Epidermal melanocyte (primary cell): ENCODE measurements around the gene DDX49.
A peak's percentile ranks its signal among the peaks of the same experiment; 100 is the strongest.
"Not testable (repeated sequence)": the region's sequence is repeated elsewhere in the genome, so short reads cannot be mapped to it uniquely, and the experiment has no call there.

Experiments used
- DNase-seq: peaks from one replicate; pipeline ENCODE4 v3.0.0; 2011; ENCODE audit warnings: low spot score; ENCODE audit not compliant: insufficient read length

DDX49 gene

DNA sequence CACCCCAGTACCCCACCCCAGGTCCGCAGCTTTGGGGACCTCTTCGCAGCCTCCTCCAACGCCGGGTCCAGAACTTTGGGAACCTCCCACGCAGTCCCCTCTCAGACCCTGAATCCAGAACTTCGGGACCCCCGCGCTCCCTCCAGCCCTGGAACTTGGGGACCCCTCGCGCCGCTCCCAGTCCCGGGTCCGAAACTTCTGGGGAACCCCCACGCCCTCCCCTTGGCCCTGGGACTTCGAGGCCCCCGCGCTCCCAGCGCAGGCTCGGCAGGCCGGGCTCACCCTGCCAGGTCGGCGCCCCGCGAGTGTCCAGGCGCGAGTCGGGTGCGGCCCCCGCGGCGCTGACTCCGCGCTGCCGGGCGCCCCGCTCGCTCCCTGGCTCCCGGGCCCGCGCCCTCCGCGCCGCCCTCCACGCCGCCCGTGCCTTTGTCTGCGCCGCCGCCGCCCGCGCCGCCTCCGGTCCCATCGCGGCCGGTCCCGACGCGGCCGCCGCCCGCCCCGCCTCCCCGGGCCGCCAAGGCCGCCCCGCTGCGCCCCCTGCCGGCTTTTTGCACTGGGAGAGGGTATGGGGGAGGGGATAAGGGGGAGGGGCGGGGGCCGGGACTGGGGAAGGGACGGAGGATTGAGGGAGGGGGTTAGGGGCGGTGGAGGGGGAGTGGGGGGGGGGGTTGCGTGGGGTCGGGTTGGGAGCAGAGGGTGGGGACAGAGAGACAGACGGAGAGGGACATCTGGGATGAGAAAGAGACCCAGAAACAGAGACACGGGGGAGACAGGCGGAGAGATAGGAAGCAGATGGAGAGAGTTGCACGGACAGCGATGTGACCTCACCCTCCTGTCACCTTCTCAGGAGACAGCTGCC lies 21.5 kb downstream of the DDX49 start, which contains the start of gene HOMER3:
TSS of gene HOMER3 (minus strand) at position 449 of the 859 bp plus-strand sequence. CDS start 2,235 bp downstream, outside the sequence.
- DNase-seq: peak; percentile 98

DNA sequence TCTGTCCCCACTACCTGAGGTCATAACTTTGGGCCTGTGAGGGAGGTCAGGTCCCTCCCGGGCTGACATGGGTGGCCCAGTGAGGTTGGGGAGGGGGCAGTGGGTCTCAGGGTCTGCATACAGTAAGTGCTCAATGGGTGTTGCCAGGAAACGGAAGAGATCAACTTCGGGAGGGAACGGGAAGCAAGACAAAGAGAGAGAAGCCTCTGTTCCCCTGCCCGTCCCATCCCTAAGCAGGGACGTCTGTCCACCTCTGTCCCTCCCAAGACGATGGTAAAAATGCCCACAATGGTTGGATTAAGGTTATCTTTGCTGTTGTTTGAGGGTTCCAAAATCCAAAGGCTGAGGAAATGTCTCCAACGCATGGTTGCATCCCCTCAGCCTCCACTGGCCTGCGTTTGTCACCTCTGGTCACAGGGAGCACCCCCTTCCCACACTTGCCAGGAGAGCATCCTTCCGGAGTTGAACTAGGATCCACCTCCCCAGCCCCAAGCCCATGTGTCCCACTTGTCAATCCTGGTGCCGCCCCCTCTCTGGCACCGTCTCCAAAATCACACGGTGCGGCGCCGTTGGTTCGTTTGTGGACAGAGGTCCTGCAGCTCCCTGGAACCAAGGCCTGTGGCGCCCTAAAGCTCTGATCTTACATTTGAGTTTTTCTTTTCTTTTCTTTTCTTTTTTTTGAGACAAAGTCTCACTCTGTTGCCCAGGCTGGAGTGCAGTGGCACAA lies 22.3 kb downstream of the DDX49 start:
- DNase-seq: no peak

DNA sequence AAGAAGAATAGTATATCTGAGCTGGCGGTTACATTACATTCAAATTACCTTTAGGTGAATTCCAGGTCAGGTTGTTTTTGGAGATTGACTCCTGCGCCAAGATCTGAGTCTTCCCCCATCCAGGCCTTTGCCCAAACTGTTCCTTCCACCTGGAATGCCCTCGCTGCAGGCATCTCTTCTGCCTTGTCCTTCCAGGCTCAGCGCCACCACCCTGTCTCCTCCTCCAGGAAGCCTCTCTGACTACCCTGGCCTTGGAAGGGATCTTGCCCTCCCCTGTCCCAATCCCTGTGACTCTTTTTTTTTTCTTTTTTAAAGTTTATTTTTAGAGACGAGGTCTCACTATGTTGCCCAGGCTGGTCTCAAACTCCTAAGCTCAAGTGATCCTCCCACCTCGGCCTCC lies 23.2 kb downstream of the DDX49 start:
- DNase-seq: no peak

DNA sequence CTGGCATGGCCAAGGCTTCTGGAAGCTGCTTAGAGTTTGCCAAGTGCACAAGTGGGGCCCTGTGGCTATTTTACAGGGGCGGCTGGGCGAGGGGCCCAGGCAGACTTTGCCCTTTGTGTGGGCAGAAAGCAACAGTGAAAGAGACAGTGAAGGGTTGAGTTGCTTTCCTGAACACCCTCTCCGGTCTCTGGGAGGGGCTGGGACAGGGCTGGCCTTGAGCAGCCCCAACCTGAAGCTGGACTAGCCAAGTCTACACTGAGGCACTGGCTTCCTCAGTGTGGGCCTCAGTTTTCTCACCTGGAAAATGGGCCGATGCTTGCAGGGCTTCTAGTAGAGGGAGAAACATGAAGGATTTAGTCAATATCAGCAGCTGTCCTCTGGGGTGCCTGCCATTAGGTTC lies 23.9 kb downstream of the DDX49 start:
- no peak for DNase-seq

DNA sequence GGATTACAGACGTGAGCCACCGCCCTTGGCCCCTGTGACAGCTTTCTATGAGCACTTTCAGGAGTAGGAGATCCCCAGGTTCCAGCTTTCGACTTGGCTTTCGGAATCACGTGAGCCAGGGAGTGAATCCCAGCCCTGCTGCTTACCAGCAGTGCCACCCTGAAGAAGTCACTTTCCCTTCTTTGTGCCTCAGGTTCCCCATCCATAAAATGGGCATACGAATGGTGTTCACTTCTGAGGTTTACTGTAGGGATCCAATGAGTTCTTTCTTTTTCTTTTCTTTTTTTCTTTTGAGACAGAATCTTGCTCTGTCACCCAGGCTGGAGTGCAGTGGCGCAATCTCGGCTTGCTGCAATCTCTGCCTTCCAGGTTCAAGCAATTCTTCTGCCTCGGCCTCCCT lies 25.8 kb downstream of the DDX49 start:
- DNase-seq: no peak

DNA sequence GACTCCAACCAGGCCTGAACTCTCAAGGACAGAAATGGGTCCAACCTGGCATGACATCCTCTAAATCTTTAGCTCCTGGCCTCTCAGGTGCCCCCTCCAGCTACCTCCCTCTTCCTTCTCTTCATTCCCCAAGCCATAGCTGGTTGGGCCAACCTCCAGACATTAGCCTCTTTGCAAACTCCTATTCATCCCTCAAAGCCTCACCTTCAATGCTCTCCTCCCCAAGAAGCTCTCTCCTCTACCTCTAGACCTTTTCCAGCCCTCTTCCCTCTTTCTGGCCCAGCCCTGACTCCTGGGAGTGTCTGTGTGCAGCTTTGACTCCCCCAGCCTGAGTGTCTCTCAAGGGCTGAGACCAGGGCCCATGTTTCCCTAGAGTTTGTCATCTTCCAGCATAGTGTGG lies 26.8 kb downstream of the DDX49 start:
- no peak for DNase-seq

DNA sequence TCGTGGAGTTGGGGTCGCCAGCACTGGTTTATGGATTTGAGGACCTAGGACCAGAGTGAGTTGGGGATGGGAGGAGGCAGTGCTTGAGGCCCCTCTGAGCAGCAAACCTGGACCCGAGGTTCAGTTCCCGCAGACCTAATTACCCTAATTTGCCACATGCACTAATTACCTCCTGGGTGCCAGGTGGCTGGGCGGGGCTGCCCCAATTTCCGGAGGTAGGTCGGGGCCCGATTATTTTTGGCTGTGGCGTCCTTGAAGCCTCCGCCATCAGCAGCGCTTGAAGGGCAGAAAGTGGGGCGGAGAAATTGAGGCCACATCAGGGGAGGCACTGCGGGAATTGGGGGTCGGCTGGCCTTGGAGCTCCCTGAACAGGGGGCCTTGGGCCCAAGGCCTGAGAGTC lies 27.4 kb downstream of the DDX49 start:
- DNase-seq: no peak

DNA sequence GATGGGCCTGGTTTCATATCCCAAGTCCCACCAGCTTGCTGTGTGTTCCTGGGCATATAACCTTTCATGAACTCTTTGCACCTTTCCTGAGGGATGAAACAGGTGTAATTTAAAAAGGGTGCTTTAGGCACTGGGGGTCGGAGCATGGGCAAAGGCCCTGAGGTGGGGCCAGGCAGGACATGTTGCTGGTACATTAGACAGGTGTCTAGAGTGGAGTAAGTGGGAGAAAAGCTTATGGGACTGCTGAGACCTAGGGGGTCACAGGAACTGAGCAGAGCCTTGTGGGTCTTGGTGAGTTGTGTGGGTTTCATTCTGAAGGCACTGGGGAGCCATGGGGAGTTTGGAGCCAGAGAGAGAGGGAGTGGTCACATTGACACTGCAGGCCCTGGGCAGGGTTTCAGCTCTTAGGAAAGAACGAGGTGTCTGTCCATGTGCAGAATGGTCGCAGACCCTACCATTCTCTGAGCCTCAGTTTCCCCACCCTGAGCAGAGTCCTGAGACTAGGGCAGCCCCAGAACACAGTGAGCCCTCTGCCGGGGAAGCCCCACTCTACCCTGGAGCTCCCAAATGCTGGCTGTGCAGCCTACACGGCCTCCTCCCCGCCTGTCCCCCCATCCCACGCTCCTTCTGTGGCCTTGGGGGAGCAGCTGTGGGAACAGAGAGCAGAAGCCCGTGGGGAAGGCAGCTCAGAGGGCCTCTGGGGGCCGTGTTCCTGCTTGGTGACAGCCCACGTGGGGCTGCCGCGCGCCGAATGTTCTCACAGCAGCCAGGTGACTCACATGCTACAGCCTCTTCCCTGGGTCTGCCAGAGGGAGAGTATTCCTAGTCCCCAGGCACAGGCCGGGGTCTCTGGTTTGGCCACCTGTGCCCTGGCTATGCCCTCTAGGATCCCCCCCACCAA lies 28.8 kb downstream of the DDX49 start:
- no peak for DNase-seq

DNA sequence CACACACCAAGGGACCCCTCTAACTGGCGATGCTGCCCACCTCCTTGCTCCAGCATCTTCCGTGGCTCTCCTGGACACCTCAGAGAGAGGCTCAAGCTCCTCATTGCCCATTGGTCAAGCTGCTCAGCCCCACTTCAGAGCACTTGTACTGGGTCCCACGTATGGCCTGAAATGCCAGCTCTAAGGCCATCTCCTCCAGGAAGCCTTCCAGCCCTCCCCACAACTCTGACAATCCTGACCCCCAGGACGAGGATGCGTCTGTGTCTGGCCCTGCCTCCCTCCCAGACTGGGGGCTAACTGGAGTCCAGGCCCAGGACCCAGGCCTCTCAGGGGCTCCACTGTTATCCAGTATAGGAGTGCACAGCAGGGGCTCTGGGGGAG lies 29.5 kb downstream of the DDX49 start:
- no peak for DNase-seq

DNA sequence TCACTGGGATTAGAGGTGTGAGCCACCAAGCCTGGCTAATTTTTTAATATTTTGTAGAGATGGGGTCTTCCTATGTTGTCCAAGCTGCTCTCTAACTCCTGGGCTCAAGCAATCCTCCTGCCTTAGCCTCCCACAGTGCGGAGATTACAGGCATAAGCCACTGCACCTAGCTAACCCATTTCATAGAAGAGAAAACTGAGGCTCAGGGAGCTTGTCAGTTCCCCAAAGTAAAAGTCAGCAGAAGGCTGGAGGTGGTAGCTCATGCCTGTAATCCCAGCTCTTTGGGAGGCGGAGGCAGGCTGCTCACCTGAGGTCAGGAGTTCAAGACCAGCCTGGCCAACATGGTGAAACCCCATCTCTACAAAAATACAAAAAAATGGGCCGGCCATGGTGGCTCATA lies 30.3 kb downstream of the DDX49 start:
- no peak for DNase-seq

DNA sequence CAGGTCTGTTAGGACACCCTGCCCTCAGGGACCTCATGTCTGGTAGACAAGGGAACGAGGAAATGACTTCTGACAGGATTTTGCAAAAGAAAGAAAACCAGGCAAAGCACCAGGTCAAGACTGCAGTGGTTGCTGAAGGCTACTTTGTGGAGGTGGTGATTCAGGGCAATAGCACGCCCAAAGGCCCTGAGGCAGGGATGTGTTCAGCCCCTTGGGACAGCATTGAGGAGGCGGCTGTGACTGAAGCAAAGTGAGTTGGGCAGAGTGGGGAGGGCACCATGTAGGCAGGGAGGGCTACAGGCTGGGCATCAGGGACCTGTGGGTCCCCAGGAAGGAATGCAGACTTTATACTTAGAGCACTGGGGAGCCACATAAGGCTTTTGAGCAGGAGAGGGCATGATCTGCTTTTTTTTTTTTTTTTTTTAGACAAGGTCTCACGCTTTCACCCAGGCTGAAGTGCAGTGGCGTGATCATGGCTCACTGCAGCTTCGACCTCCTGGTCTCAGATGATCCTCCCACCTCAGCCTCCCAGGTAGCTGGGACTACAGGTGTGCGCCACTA lies 32.3 kb downstream of the DDX49 start:
- DNase-seq: no peak

DNA sequence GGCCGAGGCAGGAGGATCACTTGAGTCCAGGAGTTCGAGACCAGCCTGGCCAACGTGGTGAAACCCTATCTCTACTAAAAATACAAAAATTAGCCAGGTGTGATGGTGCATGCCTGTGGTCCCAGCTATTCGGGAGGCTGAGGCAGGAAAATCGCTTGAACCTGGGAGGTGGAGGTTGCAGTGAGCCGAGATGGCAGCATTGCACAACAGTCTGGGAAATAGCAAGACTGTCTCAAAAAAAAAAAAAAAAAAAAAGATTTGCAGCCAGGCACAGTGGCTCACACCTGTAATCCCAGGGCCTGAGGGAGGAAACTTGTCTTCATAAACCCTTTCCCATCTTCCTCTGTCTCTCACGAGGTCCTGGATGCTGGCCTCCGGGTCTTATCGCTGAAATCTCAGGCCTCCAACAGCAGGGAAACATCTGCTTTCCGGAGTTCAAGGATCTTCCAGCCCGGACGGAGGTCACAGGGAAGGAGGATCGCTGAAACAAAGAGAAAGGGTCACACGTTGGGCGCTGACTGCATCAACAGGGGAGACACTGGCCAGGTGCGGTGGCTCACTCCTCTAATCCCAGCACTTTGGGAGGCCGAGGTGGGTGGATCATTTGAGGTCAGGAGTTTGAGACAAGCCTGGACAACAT lies 33.0 kb downstream of the DDX49 start:
- not testable (repeated sequence) for DNase-seq

DNA sequence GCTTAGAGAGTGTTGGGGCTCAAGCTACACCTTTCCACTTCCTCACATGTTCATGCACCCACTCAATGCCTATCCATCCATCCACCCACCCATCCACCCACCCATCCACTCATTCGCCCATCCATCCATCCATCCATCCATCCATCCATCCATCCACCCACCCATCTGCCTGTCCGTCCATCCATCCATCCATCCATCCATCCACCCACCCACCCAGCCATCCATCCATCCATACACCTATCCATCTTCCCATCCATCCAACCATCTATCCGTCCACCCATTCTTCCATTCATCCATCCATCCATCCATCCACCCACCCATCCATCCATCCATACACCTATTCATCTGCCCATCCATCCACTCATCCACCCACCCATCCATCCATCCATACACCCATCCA lies 34.6 kb downstream of the DDX49 start:
- no peak for DNase-seq

DNA sequence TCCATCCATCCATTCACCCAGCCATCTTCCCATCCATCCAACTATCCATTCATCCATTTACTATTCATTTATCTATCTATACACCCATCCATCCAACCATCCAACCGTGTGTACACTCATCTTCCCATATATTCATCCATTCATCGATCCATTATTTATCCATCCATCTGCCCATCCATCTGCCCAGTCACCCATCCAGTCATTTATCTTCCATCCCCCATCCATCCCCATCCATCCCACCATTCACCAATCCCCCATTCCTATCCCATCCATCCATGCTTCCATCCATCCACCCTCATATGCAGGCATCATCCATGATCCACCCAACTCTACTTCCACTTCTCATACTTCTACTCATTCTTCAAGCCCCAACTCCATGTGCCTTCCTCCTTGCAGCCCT lies 35.5 kb downstream of the DDX49 start:
- no peak for DNase-seq

DNA sequence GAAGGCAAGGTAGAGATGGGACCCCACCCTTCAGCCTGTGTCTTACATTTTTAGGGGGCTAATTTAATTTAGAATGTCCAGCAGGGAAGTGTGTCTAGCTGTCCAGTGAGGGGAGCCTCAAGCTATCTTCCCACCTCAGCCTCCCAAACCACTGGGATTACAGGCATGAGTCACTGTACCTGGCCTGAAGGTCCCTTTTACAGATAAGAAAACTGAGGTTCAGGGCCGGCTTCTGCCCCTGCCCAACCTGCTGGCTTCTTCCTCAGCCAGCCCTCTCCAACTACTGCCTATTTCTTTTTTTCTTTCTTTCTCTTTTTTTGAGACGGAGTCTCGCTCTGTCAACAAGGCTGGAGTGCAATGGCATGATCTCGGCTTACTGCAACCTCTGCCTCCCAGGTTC lies 40.9 kb downstream of the DDX49 start:
- DNase-seq: no peak

DNA sequence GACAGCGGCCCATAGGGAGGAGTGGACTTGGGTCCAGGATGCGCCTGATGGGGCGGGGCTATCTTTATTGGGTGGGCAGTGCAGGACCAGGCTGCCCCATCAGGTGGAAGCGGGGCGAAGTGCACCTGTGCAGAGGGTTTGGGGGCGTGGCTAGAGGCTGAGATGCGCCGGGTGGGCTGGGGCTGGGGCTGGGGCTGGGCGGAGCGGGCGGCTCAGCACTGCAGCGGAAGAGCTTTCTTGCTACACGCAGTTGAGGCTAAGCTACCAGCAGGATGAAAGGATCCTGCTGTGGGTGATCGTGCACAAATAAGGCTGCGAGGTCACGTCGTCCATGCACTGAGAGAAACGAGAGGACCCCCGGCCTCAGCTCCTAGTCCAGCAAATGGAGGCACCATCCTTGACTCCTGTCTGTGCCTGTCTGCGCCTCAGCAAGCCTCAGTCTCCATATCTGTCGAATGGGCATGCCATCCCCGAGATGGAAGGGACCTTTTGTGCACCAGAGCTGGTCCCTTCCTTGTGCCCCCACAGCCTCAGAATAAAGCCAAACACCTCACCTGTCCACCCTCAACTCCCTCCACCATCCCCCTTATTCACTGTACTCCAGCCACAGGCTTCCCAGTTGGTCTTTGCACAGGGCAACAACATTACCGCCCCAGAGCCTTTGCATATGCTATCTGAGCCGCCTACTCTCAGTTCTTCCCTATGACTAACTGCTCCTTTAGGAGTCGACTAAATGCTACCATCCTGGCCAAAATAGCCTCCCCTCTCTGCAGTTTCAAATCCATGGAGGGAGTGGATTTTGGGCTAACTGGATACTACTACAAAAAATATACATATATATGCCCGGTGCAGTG lies 42.5 kb downstream of the DDX49 start:
- DNase-seq: peak; percentile 11

DNA sequence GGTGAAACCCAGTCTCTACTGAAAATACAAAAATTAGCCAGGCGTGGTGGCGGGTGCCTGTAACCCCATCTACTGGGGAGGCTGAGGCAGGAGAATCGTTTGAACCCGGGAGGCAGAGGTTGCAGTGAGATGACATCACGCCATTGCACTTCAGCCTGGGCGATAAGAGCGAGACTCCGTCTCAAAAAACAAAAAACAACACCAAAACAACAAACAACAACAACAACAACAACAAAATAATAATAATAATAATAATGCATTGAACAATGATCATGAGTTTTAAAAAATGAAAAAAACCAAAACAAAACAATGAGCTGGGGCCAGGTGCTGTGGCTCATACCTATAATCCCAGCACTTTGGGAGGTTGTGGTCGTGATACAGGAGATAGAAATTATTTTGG lies 44.6 kb downstream of the DDX49 start:
- no peak for DNase-seq

DNA sequence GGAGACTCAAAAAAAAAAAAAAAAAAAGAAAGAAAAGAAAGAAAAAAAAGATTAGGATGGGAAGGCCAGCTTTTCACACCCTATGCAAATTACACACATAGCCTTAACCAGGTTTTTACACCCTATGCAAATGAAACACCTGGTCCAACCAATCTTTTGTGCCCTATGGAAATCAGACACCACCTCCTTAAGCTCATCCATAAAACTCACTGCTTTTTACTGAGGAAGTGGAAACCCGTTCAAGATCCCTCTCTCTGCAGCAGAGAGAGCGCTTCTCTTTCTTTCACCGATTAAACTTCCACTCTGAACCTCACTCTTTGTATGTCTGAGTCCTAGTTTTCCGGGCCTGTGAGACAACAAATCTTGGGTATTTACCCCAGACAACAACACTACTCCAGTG lies 46.8 kb downstream of the DDX49 start:
- DNase-seq: peak; percentile 12

DNA sequence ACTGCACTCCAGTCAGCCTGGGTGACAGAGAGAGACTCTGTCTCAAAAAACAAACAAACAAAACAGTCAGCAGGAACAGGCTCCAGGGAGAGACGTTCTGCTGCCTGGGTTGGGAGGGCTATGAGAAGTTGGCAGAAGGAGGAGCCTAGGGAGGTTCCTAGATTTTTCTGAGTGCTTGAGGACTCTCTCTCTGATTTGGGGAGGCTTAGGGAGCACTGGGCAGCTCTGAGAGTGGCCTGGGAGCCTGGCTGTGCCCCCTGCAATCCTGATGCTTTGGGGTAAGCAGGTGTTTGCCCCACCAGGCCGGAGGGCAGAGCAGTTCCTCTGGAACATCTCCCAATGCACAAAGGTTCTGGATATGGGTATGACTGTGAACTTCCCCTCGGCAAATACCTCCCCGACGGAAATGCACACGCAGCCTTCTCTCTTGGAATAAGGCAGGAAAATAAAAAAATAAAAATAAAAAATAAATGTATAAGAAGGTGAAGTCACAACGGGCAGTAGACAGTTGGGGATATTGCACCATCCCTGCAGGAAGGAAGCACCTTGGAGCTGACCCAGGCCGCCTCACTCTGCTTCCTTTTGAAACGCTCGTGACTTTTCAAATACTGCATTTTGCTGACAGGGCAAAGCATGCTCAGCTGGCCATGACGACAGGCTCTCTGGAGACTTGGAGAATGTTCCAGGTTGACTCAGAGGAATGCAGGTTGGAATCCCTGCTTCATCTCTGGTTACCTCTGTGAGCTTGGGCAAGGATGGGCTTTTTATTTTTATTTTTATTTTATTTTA lies 48.0 kb downstream of the DDX49 start:
- peak; percentile 17 for DNase-seq
